Measurements from ENCODE around the gene GRB2.
A peak's percentile ranks its signal among the peaks of the same experiment; 100 is the strongest.
"Not testable (repeated sequence)": the region's sequence is repeated elsewhere in the genome, so short reads cannot be mapped to it uniquely, and the experiment has no call there.

GRB2 gene

GRCh38 chr17:75405365-75406221 is at the start of gene GRB2:
GRB2 (minus strand) TSS chr17:75405678; CDS start chr17:75393628, 12,050 bp downstream.
- DNase-seq (ENCODE audit: low read depth) = peak; percentile 91

DNA sequence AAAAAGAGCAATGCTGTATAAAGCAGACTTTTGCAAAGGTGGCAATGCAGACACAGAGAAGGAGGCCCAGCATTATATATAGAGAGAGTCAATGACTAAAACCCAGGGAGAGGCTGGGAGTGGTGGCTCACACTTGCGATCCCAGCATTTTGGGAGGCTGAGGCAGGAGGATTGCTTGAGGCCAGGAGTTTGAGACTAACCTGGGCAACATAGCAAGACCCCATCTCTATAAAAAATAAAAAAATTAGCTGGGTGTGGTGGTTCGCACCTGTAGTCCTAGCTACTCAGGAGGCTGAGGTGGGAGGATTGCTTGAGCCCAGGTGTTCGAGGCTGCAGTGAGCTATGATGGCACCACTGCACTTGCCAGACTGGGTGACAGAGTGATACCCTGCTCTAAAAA is 49.2 kb upstream of the GRB2 start:
- DNase-seq (ENCODE audit: low read depth) = not testable (repeated sequence)

- no peak for DNase-seq (ENCODE audit: low read depth)
Observed at GRCh38 chr17:75454193-75454592, 48.7 kb upstream of the GRB2 start.

- DNase-seq (ENCODE audit: low read depth) = no peak
Observed at GRCh38 chr17:75450270-75450669, 44.8 kb upstream of the GRB2 start.

- DNase-seq (ENCODE audit: low read depth) = no peak
Observed at GRCh38 chr17:75447951-75448856, 42.7 kb upstream of the GRB2 start.

DNA sequence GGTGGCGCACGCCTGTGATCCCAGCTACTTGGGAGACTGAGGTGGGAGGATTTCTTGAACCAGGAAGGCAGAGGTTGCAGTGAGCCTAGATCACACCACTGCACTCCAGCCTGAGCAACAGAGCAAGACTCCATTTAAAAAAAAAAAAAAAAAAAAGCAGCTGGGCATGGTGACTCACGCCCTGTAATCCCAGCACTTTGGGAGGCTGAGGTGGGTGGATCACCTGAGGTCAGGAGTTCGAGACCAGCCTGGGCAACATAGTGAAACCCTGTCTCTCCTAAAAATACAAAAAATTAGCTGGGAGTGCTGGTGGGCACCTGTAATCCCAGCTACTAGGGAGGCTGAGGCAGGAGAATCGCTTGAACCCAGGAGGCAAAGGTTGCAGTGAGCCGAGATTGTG is 40.4 kb upstream of the GRB2 start:
- DNase-seq (ENCODE audit: low read depth) = not testable (repeated sequence)

DNA sequence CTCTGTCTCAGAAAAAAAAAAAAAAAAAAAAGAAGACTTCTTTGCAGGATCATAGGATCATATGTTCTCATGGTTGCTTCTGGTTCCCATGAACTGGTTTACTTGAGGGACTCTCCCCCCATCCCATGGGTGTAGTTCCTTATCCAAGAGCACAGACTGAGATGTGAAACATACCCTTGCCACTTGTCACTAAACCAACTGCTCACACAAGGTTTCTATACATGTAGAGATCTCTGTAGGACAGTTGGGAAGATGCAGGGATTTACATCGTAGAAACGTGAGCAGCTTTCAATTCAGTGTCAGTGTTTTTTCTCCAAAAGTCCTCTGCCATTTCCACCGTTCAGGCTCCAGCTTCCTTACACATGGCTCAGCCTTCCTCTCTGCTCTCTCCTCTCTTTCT is 39.8 kb upstream of the GRB2 start:
- no peak for DNase-seq (ENCODE audit: low read depth)

- DNase-seq (ENCODE audit: low read depth) = no peak
Observed at GRCh38 chr17:75442168-75443103, 37.0 kb upstream of the GRB2 start.

GRCh38 chr17:75440738-75441448 is 35.4 kb upstream of the GRB2 start:
- peak; percentile 34 for DNase-seq (ENCODE audit: low read depth)

DNA sequence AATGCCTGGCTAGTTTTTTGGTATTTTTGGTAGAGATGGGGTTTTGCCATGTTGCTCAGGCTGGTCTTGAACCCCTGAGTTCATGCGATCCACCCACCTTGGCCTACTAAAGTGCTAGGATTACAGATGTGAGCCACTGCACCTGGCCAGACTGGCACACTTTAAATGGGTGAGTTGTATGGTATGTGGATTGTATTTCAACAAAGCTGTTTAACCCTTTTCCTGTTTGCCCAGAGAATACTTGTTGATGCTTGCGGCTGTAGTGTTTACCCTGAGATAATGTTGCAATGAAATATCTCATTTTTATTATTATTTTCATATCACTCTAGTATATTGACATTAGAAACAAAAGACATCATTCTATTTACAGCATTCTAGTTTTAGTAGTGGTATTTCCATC is 33.8 kb upstream of the GRB2 start:
- no peak for DNase-seq (ENCODE audit: low read depth)

GRCh38 chr17:75437404-75437803 is 31.9 kb upstream of the GRB2 start:
- not testable (repeated sequence) for DNase-seq (ENCODE audit: low read depth)

DNA sequence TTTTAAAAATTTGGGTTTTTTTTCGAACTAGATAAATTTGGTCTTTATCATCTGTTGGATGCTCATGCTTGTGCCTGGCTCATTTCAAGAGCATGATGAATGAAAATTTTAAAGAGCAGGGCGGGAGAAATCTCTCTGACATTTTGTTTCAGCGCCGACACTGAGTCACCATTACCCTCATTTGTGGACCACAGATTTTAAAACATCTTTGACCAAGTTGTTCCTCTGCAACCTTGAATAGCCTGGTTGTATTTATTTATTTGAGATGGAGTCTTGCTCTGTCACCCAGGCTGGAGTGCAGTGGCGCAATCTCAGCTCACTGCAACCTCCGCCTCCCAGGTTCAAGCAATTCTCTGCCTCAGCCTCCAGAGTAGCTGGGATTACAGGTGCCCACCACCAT is 29.0 kb upstream of the GRB2 start:
- DNase-seq (ENCODE audit: low read depth) = not testable (repeated sequence)

DNA sequence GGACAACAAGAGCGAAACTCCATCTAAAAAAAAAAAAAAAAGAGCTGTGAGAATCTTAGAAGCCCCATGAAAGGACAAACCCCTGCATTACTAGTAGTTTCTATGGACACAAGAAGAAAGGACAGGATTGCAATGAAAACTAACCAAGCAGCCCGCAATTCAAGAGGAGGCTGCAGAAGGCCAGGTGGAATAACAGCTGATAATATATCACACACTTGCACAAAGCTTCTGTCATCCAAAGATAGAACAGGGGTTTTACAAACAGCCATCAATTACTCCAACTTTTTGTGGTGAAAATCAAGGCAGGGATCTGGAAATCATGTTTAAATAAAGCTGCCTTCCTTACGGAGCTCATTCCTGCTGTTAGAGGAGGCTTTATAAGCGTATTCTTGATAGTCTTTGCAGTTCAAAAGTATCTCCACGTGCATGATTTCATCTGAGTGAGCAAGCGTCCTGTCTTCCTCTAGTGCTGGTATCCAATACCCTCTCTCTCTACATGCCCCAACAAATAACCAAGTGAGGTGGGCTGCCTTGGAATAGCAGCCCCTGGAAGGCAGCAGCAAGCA is 27.8 kb upstream of the GRB2 start:
- no peak for DNase-seq (ENCODE audit: low read depth)

- DNase-seq (ENCODE audit: low read depth) = no peak
Observed at GRCh38 chr17:75430159-75430974, 24.9 kb upstream of the GRB2 start.

DNA sequence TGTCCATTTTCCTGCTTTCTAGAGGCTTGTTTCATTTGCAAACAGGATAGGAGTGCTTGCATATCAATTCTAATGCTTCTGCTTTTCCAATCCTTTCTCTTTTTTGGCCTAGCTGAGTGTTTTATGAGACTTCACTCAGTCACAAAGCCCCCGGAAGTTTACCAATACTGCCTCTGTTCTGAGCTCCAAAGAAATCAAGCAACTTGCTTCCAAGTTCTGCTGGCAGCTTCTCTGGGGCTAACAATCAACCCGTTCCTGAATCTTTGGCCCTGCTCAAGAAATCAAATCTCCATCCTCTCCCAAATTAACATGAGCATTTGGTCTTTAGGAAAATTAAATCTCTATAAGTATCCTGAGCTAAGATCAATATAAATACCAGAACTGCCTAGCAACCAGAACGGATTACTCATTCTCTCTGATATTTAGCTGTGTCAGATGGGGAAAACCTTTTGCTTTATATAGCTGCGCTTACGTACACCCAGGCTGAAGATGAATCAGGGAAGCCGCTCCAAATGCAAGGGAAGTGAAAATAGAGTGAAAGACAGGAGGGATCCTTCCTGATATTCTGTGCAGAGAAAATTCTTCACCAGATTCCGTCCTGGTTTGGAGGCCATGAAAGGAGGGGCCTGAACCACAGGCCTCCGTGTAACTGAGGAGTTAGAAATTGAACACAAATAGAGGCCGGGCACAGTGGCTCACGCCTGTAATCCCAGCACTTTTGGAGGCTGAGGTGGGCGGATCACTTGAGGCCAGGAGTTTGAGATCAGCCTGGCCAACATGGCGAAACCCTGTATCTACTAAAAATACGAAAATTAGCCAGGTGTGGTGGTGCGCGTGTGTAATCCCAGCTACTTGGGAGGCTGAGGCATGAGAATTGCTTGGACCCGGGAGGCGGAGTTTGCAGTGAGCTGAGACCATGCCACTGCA is 23.3 kb upstream of the GRB2 start:
- peak; percentile 92 for DNase-seq (ENCODE audit: low read depth)

DNA sequence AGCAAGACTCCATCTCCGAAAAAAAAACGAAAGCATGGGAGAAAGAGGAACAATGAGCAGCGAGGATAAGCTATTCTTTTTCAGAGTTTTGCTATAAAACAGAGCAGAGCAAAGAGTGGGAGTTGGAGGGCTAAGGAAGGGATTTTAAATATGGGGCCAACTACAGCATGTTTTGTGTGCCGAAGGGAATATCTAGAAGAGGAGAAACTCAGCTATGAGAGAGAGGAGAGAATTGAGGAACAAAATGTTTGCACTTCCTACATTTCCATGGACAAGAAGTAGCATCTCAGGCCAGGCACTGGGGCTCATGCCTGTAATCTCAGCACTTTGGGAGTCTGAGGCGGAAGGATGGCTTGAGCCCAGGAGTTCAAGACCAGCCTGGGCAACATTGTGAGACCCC is 13.1 kb upstream of the GRB2 start:
- no peak for DNase-seq (ENCODE audit: low read depth)

DNA sequence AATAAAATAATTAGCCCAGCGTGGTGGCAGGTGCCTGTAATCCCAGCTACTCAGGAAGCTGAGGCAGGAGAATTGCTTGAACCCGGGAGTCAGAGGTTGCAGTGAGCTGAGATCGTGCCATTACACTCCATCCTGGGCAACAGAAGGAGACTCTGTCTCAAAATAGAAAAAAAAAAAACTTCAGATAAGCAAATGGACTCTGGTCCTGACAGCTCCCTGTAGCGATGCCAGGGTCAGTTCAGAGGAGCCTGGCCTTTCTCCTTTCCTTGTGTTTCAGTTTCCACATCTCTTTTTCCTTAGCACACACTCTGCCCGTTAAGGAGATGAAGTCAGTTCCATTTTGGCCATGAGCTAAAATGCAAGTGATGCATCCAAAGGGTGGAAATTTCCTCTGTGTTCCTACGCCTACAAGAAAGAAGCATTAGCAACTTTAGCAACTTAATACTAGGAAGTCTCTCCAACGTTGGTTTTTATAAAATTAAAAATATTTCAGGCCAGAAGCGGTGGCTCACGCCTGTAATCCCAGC is 11.6 kb upstream of the GRB2 start:
- no peak for DNase-seq (ENCODE audit: low read depth)

GRCh38 chr17:75416006-75416405 is 10.5 kb upstream of the GRB2 start:
- DNase-seq (ENCODE audit: low read depth) = no peak

GRCh38 chr17:75414488-75414887 is 9.0 kb upstream of the GRB2 start:
- no peak for DNase-seq (ENCODE audit: low read depth)
